ENCODE data around the gene HOXD8. TPM values are rescaled to one million over a fixed set of nuclear protein-coding genes. Genes with fewer than 3 reads are reported as not detected.
A peak's percentile ranks its signal among the peaks of the same experiment; 100 is the strongest.

The HOXD8 gene
- total and polyA plus RNA-seq, 2 of the 8 experiments (the other 6 are each of a cell fraction or from before 2014, with no cell fraction given), result not detected

GRCh38 chr2:176105078-176105729 lies 24.3 kb upstream of the HOXD8 start:
- H3K4me2 ChIP-seq (ENCODE audit: insufficient read depth in 1 of 2, low read depth in 2 of 2, low read length in 2 of 2), result peak overlapping the region; percentile 42 to 62; a peak in 3 of 4 replicates
- peaks cover 0 to 24% (median 13%) of the 10 kb centered on the region in 4 experiments; a peak in 5 of 7 replicates for H3K4me1 ChIP-seq (replicated peaks in 1 of 4; ENCODE audit: control insufficient read depth in 3 of 4, insufficient read depth in 4 of 4, low read length in 3 of 4)
- H4K8ac ChIP-seq (ENCODE audit: extremely low read depth, insufficient read depth, low read length), result peak overlapping the region; percentile 79; the same call in 1 of the 2 replicates
- no peak overlapping the region for H3K27ac ChIP-seq (ENCODE audit: low read depth, low read length)
- peaks cover 12 to 47% of the 10 kb centered on the region in 2 experiments for H4K20me1 ChIP-seq (replicated peaks in 1 of 2; ENCODE audit: control insufficient read depth in 1 of 2, insufficient read depth in 2 of 2, low read length in 2 of 2)
- H3K4ac ChIP-seq (replicated peaks; ENCODE audit: insufficient read length, low read depth, low read length), result no peak overlapping the region
- no peak overlapping the region for H3K9ac ChIP-seq (replicated peaks in 1 of 4; ENCODE audit: extremely low read depth in 1 of 4, low read depth in 3 of 4, low read length in 3 of 4)
- no peak overlapping the region for H4K5ac ChIP-seq (ENCODE audit: insufficient read length, low read depth, low read length)
- H3K14ac ChIP-seq (ENCODE audit: insufficient read length), result no peak overlapping the region
- no peak overlapping the region for H3K23ac ChIP-seq (ENCODE audit: insufficient read length)
- no peak overlapping the region for H2AK5ac ChIP-seq (ENCODE audit: low read depth, low read length)
- no peak overlapping the region for H4K91ac ChIP-seq (replicated peaks; ENCODE audit: insufficient read length, low read length)
- H3K36me3 ChIP-seq (ENCODE audit: control insufficient read depth in 2 of 4, insufficient read depth in 4 of 4, low read length in 3 of 4), result peaks cover 0 to 4% (median 0%) of the 10 kb centered on the region in 4 experiments; a peak in 1 of 8 replicates
- no peak overlapping the region for H2AFZ ChIP-seq (ENCODE audit: low read length)
- 4% methylated on average over 23 of the region's 25 CpGs; no CpG with 5 or more reads in 1 of the 2 experiments for WGBS, 2 experiments (ENCODE audit: extremely low coverage in 1 of 2, insufficient coverage in 1 of 2, insufficient read length in 1 of 2, insufficient replicate concordance in 2 of 2, low coverage in 1 of 2, low lambda C conversion rate in 2 of 2, missing lambda C conversion rate in 1 of 2)
- FAIRE-seq (no peak), DNase-seq (ENCODE audit: low read depth in 1 of 2, low spot score in 2 of 2) (peak in 1 of 2 experiments; percentile 67)
- no peak overlapping the region for H2BK120ac ChIP-seq (replicated peaks; ENCODE audit: low read depth, low read length)
- H3K27me3 ChIP-seq (replicated peaks in 1 of 4; ENCODE audit: control insufficient read depth in 3 of 4, extremely low read depth in 1 of 4, insufficient read depth in 3 of 4, low read length in 3 of 4), result peaks cover 98 to 99% (median 99%) of the 10 kb centered on the region in 4 experiments
- peak overlapping the region; percentile 94; the same call in 1 of the 2 replicates for H2BK12ac ChIP-seq (ENCODE audit: low read depth, low read length)
- no peaks in the 10 kb centered on the region for H3K79me2 ChIP-seq (ENCODE audit: control insufficient read depth in 1 of 2, insufficient read depth in 2 of 2, low read length in 2 of 2)
- H2BK5ac ChIP-seq (ENCODE audit: low read depth, low read length), result 0 out of 2 replicates have a peak overlapping the region, but pooled peaks have one; percentile 24
- peak overlapping the region in 1 of 4 experiments; percentile 50; a peak in 2 of 8 replicates for H3K4me3 ChIP-seq (ENCODE audit: extremely low read depth in 1 of 4, insufficient read depth in 2 of 4, low read depth in 3 of 4, low read length in 4 of 4)
- peak overlapping the region; percentile 88; the same call in 1 of the 2 replicates for H2BK15ac ChIP-seq (ENCODE audit: low read length)
- ChIA-PET POLR2A (ENCODE audit: partially characterized antibody) (interaction anchor here (0.6 to 2.5 kb wide), 6 partner anchors 8 to 82 kb away, joined by 3 to 12 read pairs (median 4); no protein-coding TSS in a partner anchor), CTCF (ENCODE audit: partially characterized antibody) (interaction anchor here (0.6 to 4.6 kb wide), 12 partner anchors 8 to 1923 kb away, joined by 3 to 20 read pairs (median 7); partner anchors contain the start of gene HOXD10)
- H2BK20ac ChIP-seq (ENCODE audit: low read length), result no peak overlapping the region
- H3K9me3 ChIP-seq (ENCODE audit: insufficient read depth in 2 of 2, low read depth in 1 of 2, low read length in 1 of 2), result no peaks in the 10 kb centered on the region
- H3K23me2 ChIP-seq (ENCODE audit: low read depth, low read length), result 0 out of 2 replicates have a peak, but pooled peaks cover 2% of the 10 kb centered on the region
- H3K18ac ChIP-seq (ENCODE audit: extremely low read depth, low read length), result no peak overlapping the region; the same call in none of the 2 replicates
- H3K56ac ChIP-seq (replicated peaks; ENCODE audit: insufficient read length, low read depth, low read length), result no peak overlapping the region
- H3K79me1 ChIP-seq (ENCODE audit: low read depth, low read length), result no peaks in the 10 kb centered on the region
- no peak for TF ChIP-seq HDAC2 (IDR thresholded peaks at IDR 0.05; ENCODE audit: borderline replicate concordance in 1 of 2, low read depth in 2 of 2, low read length in 2 of 2)
- no peak for TF ChIP-seq USF2 (IDR thresholded peaks at IDR 0.05; ENCODE audit: low read length)
- TF ChIP-seq CBX5 (IDR thresholded peaks at IDR 0.05; ENCODE audit: low read depth, low read length), result no peak
- TF ChIP-seq CBX8 (IDR thresholded peaks at IDR 0.05; ENCODE audit: borderline replicate concordance, low read depth, low read length), result no peak
- peak; percentile 62 for TF ChIP-seq ASH2L (IDR thresholded peaks at IDR 0.05; ENCODE audit: low read length)
- TF ChIP-seq CHD2 (IDR thresholded peaks at IDR 0.05; ENCODE audit: low read length), result no peak
- TF ChIP-seq SAP30 (IDR thresholded peaks at IDR 0.05; ENCODE audit: insufficient read depth, insufficient replicate concordance, low read length), result no peak
- no peak for TF ChIP-seq EP300 (IDR thresholded peaks at IDR 0.05; ENCODE audit: borderline replicate concordance in 1 of 2, low read depth in 2 of 2, low read length in 2 of 2)
- TF ChIP-seq HDAC6 (IDR thresholded peaks at IDR 0.05; ENCODE audit: low read depth, low read length), result no peak
- TF ChIP-seq SIRT6 (IDR thresholded peaks at IDR 0.05; ENCODE audit: low read length), result no peak
